HepG2 (cell line): ENCODE measurements around the gene C1QBP. TPM values are rescaled to one million over a fixed set of nuclear protein-coding genes. Genes with fewer than 3 reads are reported as not detected.

Experiments
- AGO1 ChIP-seq: fragments of 200-400 bp; formaldehyde crosslinking; IDR thresholded peaks from 2 replicates; pipeline ENCODE4 v1.6.1; 2017; ENCODE audit warnings: mild to moderate bottlenecking, low read depth, low read length, moderate library complexity; ENCODE audit not compliant: poor library complexity, severe bottlenecking
- ARID2 ChIP-seq: sonication (generic); formaldehyde crosslinking; IDR thresholded peaks from 2 replicates; pipeline ENCODE4 v1.8.1; 2022; ENCODE audit warnings: mild to moderate bottlenecking, missing genetic modification reagents, borderline replicate concordance
- ARNT2 ChIP-seq: sonication (generic); formaldehyde crosslinking; IDR thresholded peaks from 2 replicates; pipeline ENCODE4 v1.8.0; 2022; ENCODE audit warnings: mild to moderate bottlenecking, low read depth, missing genetic modification reagents, moderate library complexity
- BRD4 ChIP-seq: sonication (generic); formaldehyde crosslinking; IDR thresholded peaks from 2 replicates; pipeline ENCODE4 v1.4.0; 2020; ENCODE audit warnings: missing genetic modification reagents
- ELK4 ChIP-seq: sonication (generic); formaldehyde crosslinking; IDR thresholded peaks from 2 replicates; pipeline ENCODE4 v1.9.0; 2021; ENCODE audit warnings: missing genetic modification reagents, borderline replicate concordance
- ESRRA ChIP-seq: sonication (generic); formaldehyde crosslinking; IDR thresholded peaks from 2 replicates; pipeline ENCODE4 v1.5.1; 2020; ENCODE audit warnings: mild to moderate bottlenecking, low read depth, missing genetic modification reagents
- FOXO1 ChIP-seq: sonication (generic); formaldehyde crosslinking; IDR thresholded peaks from 2 replicates; pipeline ENCODE4 v1.4.0; 2020; ENCODE audit warnings: missing genetic modification reagents
- KLF16 ChIP-seq, 2 experiments: sonication (generic) in 1 of 2; formaldehyde crosslinking in 1 of 2; IDR thresholded peaks; 2 replicates each; pipeline versions ENCODE4 v1.6.1 to v1.8.0; 2016 to 2023; ENCODE audit warnings: missing genetic modification reagents in 2 of 2, missing compliant biosample characterization in 1 of 2
- MXD4 ChIP-seq: IDR thresholded peaks from 2 replicates; pipeline ENCODE4 v1.6.1; 2016; ENCODE audit warnings: mild to moderate bottlenecking, missing biosample characterization, missing genetic modification reagents
- PHB2 ChIP-seq: fragments of 450-650 bp; IDR thresholded peaks from 2 replicates; pipeline ENCODE4 v1.6.1; 2018; ENCODE audit not compliant: partially characterized antibody
- PHF21A ChIP-seq: sonication (generic); formaldehyde crosslinking; IDR thresholded peaks from 2 replicates; pipeline ENCODE4 v1.5.0; 2020; ENCODE audit warnings: mild to moderate bottlenecking, missing genetic modification reagents
- PHF5A ChIP-seq: IDR thresholded peaks from one replicate; pipeline ENCODE4 v1.6.1; 2018; ENCODE audit warnings: low read depth, missing genetic modification reagents; ENCODE audit not compliant: unreplicated experiment
- SIX1 ChIP-seq: sonication (generic); formaldehyde crosslinking; IDR thresholded peaks from 2 replicates; pipeline ENCODE4 v1.4.0; 2020; ENCODE audit warnings: missing genetic modification reagents, borderline replicate concordance
- SP2 ChIP-seq: sonication (generic); formaldehyde crosslinking; IDR thresholded peaks from 2 replicates; pipeline ENCODE4 v1.5.1; 2020; ENCODE audit warnings: mild to moderate bottlenecking, missing genetic modification reagents
- STAG1 ChIP-seq: sonication (generic); formaldehyde crosslinking; IDR thresholded peaks from 2 replicates; pipeline ENCODE4 v1.4.0; 2020; ENCODE audit warnings: missing genetic modification reagents
- TCF7 ChIP-seq: sonication (generic); IDR thresholded peaks from 2 replicates; pipeline ENCODE4 v1.6.1; 2016; ENCODE audit warnings: antibody characterized with exemption, low read depth
- ZNF232 ChIP-seq: sonication (generic); formaldehyde crosslinking; IDR thresholded peaks from 2 replicates; pipeline ENCODE4 v1.4.0; 2020; ENCODE audit warnings: missing genetic modification reagents, borderline replicate concordance
- ZNF333 ChIP-seq: sonication (generic); formaldehyde crosslinking; IDR thresholded peaks from 2 replicates; pipeline ENCODE4 v1.4.0; 2020; ENCODE audit warnings: mild to moderate bottlenecking, missing genetic modification reagents, borderline replicate concordance
- ZNF572 ChIP-seq: sonication (generic); formaldehyde crosslinking; IDR thresholded peaks from 2 replicates; pipeline ENCODE4 v1.5.1; 2020; ENCODE audit warnings: mild to moderate bottlenecking, missing genetic modification reagents
- ZNF816 ChIP-seq: sonication (generic); formaldehyde crosslinking; IDR thresholded peaks from 2 replicates; pipeline ENCODE4 v1.8.0; 2022; ENCODE audit warnings: missing genetic modification reagents, mild to moderate bottlenecking, borderline replicate concordance
- polyA plus RNA-seq, 8 experiments: library from polyadenylated mRNA; depleted of rRNA in 3 of 8; stranded (reverse) in 7 of 8; unstranded in 1 of 8; fragments of >200 nt; fragmentation: Illumina TruSeq in 4 of 8; extraction: Trizol in 4 of 8; gene quantifications; 2 replicates each; pipeline versions ENCODE4 v1.2.1 to v1.2.3, GENCODE V29; 2011 to 2016; ENCODE audit warnings: low read depth in 4 of 8, missing spikeins in 1 of 8, mixed read lengths in 1 of 8; ENCODE audit not compliant: insufficient read depth in 1 of 8
- total RNA-seq, 5 experiments: library from RNA; depleted of rRNA; stranded (reverse); fragments of >200 nt; fragmentation: Illumina TruSeq; extraction: Trizol; gene quantifications; 2 replicates each; pipeline ENCODE4 v1.2.3, GENCODE V29; 2016; ENCODE audit warnings: low read depth in 1 of 5
- TF ChIP-seq, protein P1 (sequence below): sonication (generic); formaldehyde crosslinking; IDR thresholded peaks from 2 replicates; pipeline ENCODE4 v1.4.0; 2020; ENCODE audit warnings: mild to moderate bottlenecking, missing genetic modification reagents
- TF ChIP-seq, protein P2 (sequence below), 2 experiments: fragments of 450-650 bp in 1 of 2; sonication (generic) in 1 of 2; formaldehyde crosslinking; IDR thresholded peaks; 2 replicates each; pipeline versions ENCODE4 v1.5.0 to v1.8.0; 2020 to 2022; ENCODE audit warnings: mild to moderate bottlenecking in 1 of 2, missing genetic modification reagents in 1 of 2
- TF ChIP-seq, protein P3 (sequence below): sonication (generic); formaldehyde crosslinking; IDR thresholded peaks from 2 replicates; pipeline ENCODE4 v1.4.0; 2020; ENCODE audit warnings: missing genetic modification reagents, borderline replicate concordance

The C1QBP gene
- total and polyA plus RNA-seq, 2 of the 13 experiments (the other 11 are each of a cell fraction or from before 2014, with no cell fraction given) = 219 to 680 TPM

- TF ChIP-seq ARID2 (CRISPR knock-in tag) (no peak; the same call in 1 of the 2 replicates), ZNF572 (CRISPR knock-in tag) (no peak), PHB2 (no peak), TCF7 (no peak), ZNF816 (CRISPR knock-in tag) (no peak), ESRRA (peak; percentile 39; the same call in 1 of the 2 replicates), AGO1 (no peak), ARNT2 (CRISPR knock-in tag) (peak; percentile 68; the same call in 1 of the 2 replicates), FOXO1 (CRISPR knock-in tag) (peak; percentile 72; the same call in 1 of the 2 replicates), PHF21A (CRISPR knock-in tag) (peak; percentile 70; the same call in 1 of the 2 replicates), SP2 (CRISPR knock-in tag) (peak; percentile 77), STAG1 (CRISPR knock-in tag) (0 out of 2 replicates have a peak, but pooled peaks have one; percentile 3), ELK4 (CRISPR knock-in tag) (0 out of 2 replicates have a peak, but pooled peaks have one; percentile 13), ZNF232 (CRISPR knock-in tag) (peak; percentile 59; the same call in 1 of the 2 replicates), KLF16 (CRISPR knock-in tag; IDR thresholded peaks at IDR 0.05) (peak in 1 of 2 experiments; percentile 78; a peak in 1 of 4 replicates), PHF5A (no peak), SIX1 (CRISPR knock-in tag) (no peak), MXD4 (CRISPR knock-in tag) (peak; percentile 69; the same call in 1 of the 2 replicates), ZNF333 (CRISPR knock-in tag) (no peak; the same call in 1 of the 2 replicates), BRD4 (no peak)
- TF ChIP-seq, protein P1, sequence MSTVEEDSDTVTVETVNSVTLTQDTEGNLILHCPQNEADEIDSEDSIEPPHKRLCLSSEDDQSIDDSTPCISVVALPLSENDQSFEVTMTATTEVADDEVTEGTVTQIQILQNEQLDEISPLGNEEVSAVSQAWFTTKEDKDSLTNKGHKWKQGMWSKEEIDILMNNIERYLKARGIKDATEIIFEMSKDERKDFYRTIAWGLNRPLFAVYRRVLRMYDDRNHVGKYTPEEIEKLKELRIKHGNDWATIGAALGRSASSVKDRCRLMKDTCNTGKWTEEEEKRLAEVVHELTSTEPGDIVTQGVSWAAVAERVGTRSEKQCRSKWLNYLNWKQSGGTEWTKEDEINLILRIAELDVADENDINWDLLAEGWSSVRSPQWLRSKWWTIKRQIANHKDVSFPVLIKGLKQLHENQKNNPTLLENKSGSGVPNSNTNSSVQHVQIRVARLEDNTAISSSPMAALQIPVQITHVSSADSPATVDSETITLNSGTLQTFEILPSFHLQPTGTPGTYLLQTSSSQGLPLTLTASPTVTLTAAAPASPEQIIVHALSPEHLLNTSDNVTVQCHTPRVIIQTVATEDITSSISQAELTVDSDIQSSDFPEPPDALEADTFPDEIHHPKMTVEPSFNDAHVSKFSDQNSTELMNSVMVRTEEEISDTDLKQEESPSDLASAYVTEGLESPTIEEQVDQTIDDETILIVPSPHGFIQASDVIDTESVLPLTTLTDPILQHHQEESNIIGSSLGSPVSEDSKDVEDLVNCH (CRISPR knock-in tag) = no peak
- TF ChIP-seq, protein P2, sequence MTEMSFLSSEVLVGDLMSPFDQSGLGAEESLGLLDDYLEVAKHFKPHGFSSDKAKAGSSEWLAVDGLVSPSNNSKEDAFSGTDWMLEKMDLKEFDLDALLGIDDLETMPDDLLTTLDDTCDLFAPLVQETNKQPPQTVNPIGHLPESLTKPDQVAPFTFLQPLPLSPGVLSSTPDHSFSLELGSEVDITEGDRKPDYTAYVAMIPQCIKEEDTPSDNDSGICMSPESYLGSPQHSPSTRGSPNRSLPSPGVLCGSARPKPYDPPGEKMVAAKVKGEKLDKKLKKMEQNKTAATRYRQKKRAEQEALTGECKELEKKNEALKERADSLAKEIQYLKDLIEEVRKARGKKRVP (CRISPR knock-in tag; IDR thresholded peaks at IDR 0.05) = 0 out of 4 replicates have a peak, but pooled peaks of 1 of the 2 experiments have one; percentile 24
- TF ChIP-seq, protein P3, sequence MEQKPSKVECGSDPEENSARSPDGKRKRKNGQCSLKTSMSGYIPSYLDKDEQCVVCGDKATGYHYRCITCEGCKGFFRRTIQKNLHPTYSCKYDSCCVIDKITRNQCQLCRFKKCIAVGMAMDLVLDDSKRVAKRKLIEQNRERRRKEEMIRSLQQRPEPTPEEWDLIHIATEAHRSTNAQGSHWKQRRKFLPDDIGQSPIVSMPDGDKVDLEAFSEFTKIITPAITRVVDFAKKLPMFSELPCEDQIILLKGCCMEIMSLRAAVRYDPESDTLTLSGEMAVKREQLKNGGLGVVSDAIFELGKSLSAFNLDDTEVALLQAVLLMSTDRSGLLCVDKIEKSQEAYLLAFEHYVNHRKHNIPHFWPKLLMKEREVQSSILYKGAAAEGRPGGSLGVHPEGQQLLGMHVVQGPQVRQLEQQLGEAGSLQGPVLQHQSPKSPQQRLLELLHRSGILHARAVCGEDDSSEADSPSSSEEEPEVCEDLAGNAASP (CRISPR knock-in tag) = no peak
These were observed 47.5 kb upstream of the C1QBP start, which contains the start of gene MIS12 (continued) for GRCh38 chr17:5486206-5487124.
